ENCODE measurements around the gene MRPL3.

MRPL3 gene

GRCh38 chr3:131502530-131503319 is at the start of gene MRPL3:
Gene MRPL3, minus strand, starts transcription at chr3:131502971. Its CDS starts 150 bp downstream, at chr3:131502821.
- peak; percentile 64 to 78 (median 70) for DNase-seq (ENCODE audit: low read depth in 4 of 4, low spot score in 1 of 4)

DNA sequence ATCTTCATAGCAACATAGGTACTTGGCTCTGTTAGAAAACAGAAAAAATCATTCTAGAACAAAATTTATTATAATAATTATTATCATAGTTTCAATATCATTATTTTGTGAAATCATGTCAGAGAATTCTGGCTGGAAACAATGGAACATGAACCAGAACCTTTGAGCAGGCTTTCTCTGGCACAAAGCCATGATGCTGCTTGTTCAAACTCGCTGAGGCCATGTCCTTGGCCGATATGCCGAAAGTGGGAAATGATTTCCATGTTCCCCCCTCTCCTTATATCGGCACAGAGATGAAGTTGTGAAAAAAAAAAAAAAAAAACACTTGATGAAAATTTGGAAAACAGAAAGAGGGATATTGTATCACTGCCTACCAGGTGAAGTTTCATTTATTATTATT is 49.0 kb upstream of the MRPL3 start:
- DNase-seq (ENCODE audit: low read depth in 4 of 4, low spot score in 1 of 4) = no peak

DNA sequence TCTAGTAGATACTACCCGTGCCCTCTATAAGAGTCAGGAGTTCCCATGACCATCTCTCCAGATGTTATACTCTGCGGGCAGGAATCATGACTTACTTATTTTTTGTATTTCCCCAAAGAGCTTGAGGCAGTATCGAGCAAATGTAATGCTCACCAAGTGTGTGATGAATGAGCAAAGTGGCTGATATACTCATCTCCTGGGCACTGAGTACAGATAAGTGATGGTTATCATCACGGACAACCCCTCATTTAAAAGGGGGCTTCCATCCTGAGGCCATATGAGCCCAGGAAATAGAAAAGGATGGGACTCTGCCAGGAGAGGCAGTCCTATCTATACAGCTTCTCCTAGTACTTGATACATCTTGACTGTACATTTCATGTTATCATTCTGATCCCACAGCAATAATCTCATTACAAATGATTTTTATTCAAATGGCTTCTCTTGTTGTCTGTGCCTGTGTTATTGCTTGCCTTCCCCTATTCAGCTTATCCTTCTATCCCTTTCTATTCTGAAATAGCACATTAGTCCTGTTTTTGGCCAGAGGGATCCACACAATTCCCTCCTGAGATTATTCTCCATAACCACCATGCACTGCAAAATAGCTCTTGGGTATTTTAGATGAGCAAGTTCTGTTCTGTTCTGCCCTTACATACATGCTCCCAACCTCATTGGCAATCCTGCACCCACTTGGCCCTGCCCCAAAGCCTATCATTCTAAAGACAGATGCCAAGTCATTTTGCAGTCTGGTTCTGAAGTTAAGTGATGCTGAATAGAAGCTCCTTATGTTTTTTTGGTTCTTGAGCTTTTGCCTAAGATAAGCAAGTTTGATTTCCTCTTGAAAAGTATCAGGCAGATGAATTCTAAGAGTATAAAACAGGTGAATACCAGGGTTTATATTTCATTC is 48.0 kb upstream of the MRPL3 start:
- no peak for DNase-seq (ENCODE audit: low read depth in 4 of 4, low spot score in 1 of 4)

DNA sequence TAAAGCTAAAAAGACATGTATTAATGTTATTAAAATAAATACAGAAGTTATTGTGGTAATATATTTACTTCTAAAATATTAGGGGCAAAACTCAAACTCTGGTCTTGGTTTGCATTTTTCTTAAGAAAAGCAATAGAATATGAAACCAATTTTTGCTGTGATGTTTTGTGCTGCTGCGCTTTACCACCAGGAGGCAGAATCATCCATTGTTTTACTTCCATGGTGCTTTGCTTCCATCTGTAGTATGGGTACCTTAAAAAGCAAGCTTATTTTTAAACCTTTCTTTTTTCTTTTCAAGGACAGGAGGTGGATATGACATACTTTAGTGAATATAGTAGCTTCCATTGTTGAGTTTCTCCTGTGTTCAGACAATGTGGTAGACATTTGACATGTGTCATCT is 46.6 kb upstream of the MRPL3 start:
- no peak for DNase-seq (ENCODE audit: low read depth in 4 of 4, low spot score in 1 of 4)

GRCh38 chr3:131547585-131547984 is 44.8 kb upstream of the MRPL3 start:
- DNase-seq (ENCODE audit: low read depth in 4 of 4, low spot score in 1 of 4) = no peak

GRCh38 chr3:131546441-131546840 is 43.7 kb upstream of the MRPL3 start:
- DNase-seq (ENCODE audit: low read depth in 4 of 4, low spot score in 1 of 4) = no peak

- DNase-seq (ENCODE audit: low read depth in 4 of 4, low spot score in 1 of 4) = no peak
These were observed 41.8 kb upstream of the MRPL3 start for GRCh38 chr3:131544557-131544956.

GRCh38 chr3:131543714-131544113 is 40.9 kb upstream of the MRPL3 start:
- DNase-seq (ENCODE audit: low read depth in 4 of 4, low spot score in 1 of 4) = no peak

DNA sequence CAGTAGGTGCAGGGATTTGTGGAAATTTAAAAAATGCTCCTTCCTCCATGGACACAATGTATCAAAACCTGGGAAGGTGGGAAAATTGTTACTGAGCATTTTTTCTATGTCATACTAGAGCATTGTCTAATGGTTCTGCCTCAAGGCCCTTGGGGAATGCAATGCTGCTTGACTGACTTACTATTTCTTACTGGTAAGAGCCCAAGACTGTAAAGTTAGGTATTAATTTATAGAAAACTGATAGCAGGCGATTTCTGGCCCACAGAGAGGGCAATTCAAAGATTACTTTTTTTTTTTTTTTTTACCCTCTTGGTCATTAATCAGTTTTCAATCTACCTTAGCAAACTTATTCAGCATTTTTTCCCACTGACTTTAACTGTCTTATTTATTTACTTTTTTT is 38.5 kb upstream of the MRPL3 start:
- no peak for DNase-seq (ENCODE audit: low read depth in 4 of 4, low spot score in 1 of 4)

- DNase-seq (ENCODE audit: low read depth in 4 of 4, low spot score in 1 of 4) = no peak
These were observed 38.0 kb upstream of the MRPL3 start for GRCh38 chr3:131540821-131541220.

DNA sequence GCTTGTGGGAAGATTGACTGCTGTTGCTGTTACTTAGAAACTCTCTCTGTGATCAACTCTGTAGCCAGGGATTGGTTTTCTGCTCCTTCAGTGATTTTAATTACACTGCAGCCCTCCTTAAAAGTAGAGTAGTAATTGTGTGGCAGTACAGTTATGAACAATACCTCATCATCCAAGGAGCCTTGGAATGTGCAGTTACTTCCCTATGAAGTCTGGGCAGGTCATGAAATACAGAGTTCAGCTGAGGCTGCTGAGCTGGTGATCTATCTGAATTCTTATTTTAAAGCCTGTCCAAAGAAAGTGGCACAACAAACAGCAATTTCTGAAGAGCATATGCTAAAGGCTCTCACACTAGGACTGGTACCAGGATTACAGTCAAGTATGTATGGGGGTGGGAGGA is 37.4 kb upstream of the MRPL3 start:
- DNase-seq (ENCODE audit: low read depth in 4 of 4, low spot score in 1 of 4) = no peak

- DNase-seq (ENCODE audit: low read depth in 4 of 4, low spot score in 1 of 4) = no peak
These were observed 36.2 kb upstream of the MRPL3 start for GRCh38 chr3:131538968-131539367.

DNA sequence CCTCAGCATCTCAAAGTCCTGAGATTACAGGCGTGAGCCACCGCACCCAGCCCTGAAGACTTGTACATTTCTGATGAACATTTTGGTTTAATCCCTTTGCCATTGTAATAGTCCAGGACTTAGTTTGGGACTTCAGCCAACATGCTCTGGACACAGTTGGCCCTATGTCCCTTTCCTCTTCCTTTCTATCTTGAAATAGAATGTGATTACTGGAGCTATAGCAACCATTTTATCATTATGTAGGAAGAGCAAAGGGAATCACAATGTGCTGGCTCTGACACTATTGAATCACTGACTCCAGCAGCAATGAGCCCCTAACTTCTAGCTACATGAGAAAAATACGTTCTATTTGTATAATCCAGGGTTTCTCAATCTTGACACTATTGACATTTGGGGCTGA is 34.8 kb upstream of the MRPL3 start:
- DNase-seq (ENCODE audit: low read depth in 4 of 4, low spot score in 1 of 4) = no peak

- DNase-seq (ENCODE audit: low read depth in 4 of 4, low spot score in 1 of 4) = no peak
These were observed 32.8 kb upstream of the MRPL3 start for GRCh38 chr3:131535596-131535995.

- DNase-seq (ENCODE audit: low read depth in 4 of 4, low spot score in 1 of 4) = no peak
These were observed 32.4 kb upstream of the MRPL3 start for GRCh38 chr3:131535131-131535530.

DNA sequence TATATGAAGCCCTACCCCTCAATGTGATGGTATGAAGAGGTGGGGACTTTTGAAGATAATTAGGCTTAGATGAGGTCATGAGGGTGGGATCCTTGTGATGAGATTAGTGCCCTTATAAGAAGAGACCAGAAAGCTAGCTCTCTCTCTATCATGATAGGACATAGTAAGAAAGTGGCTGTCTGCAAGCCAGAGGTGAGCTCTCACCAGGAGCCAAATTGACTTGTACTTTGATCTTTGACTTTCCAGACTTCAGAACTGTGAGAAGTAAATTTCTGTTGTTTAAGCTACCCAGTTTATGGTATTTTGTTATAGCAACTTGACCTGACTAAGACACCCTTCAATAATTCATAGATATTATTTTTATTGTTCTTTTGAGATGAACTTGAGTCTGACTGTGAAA is 29.9 kb upstream of the MRPL3 start:
- no peak for DNase-seq (ENCODE audit: low read depth in 4 of 4, low spot score in 1 of 4)

GRCh38 chr3:131530843-131531242 is 28.1 kb upstream of the MRPL3 start:
- no peak for DNase-seq (ENCODE audit: low read depth in 4 of 4, low spot score in 1 of 4)

- DNase-seq (ENCODE audit: low read depth in 4 of 4, low spot score in 1 of 4) = no peak
These were observed 27.6 kb upstream of the MRPL3 start for GRCh38 chr3:131530388-131530787.

- no peak for DNase-seq (ENCODE audit: low read depth in 4 of 4, low spot score in 1 of 4)
These were observed 24.1 kb upstream of the MRPL3 start for GRCh38 chr3:131526801-131527347.

GRCh38 chr3:131518680-131519079 is 15.9 kb upstream of the MRPL3 start:
- DNase-seq (ENCODE audit: low read depth in 4 of 4, low spot score in 1 of 4) = no peak

DNA sequence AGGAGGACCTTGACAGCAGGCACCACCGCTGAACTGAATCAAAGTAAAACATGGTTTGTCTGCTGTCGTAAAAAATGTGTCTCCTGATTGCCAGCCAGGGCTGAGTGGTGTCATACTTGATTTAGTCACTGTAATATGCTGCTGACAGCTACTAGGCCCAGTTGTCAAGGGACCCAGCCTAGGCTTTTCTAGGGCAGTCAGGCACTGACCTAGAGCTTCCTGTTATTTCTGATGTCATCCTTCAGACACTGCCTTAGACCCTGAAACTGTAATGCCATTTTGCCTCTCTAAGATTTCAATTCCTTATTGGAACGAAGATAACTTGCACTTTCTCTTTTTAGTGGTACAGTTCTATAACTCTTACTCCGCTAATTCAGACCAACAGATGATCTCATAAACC is 2.6 kb upstream of the MRPL3 start:
- no peak for DNase-seq (ENCODE audit: low read depth in 4 of 4, low spot score in 1 of 4)

GRCh38 chr3:131503320-131503635 is 507 bp upstream of the MRPL3 start:
- no peak for DNase-seq (ENCODE audit: low read depth in 4 of 4, low spot score in 1 of 4)

Measured in stimulated activated CD4-positive, alpha-beta T cell treated with anti-CD3 and anti-CD28 coated beads, Interleukin-1b, Interleukin-23, amount 100 ng/mL, for 24 hours (primary cell).